IPS-NIHi7 (cell line): Measurements from ENCODE around the gene GPC5.
"Not testable (repeated sequence)": the region's sequence is repeated elsewhere in the genome, so short reads cannot be mapped to it uniquely, and the experiment has no call there.

Experiments used
- DNase-seq: peaks from one replicate; pipeline ENCODE4 v3.0.0; 2012; ENCODE audit warnings: mixed read lengths; ENCODE audit errors: extremely low spot score

GPC5 gene

DNA sequence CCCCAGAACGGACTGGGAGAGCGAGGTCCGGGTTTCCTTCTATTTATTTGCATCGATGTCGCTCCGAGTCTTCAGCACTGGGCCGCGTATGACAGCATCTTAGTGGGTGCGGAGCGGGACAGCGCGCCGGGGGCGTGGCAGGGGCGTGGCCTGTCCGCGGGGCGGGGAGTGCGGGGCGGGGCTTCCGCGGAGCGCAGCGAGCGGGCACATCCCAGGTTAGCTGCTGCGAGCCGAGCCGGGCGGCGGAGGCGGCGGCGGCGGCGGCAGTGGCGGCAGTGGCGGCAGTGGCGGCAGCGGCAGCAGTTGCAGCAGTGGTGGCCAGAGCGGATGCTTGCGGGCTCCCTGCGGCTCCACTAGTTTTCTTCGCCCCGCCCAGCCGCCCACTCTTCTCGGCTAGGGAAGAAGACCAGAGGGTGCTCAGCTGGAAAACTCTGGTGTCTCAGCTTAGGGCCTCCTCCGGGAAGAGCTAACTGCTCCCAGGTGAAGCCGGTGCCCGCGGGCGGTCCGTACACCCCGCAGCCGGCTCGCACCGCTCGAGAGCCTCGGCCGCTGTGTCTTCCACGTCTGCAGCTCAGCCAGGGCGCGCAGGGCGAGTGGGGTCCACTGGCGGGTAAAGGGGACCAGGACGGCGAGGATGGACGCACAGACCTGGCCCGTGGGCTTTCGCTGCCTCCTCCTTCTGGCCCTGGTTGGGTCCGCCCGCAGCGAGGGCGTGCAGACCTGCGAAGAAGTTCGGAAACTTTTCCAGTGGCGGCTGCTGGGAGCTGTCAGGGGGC is at the start of gene GPC5:
Gene GPC5 (plus strand): TSS at position 209 of the 776 bp plus-strand sequence.
- peak; percentile 96 for DNase-seq

DNA sequence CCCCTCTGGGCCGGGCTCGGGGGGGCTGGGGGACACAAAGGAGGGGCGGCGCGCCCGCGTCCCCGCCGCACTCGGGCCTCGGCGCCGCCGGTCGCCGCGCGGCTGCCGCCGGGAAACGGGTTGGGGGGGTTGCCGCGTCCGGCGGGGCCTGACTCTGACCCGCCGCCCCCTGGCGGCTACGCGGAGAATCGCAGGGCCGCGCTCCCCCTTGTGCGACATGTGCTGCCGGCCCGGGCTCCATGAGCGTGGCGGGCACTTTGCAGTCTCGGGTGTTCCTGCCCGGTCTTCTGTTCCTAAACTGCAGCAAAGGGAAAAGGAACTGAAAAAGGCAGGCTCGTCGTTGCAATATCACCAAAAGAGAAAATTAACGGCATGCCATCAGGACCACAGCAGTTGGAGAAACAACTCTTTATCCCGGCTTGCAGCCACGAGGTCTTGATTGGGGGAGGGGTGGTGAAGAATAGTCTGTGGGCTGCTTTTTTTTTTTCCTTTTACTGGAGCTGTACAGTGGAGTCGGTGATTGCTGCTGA is 49.5 kb upstream of the GPC5 start:
- DNase-seq: peak; percentile 84

DNA sequence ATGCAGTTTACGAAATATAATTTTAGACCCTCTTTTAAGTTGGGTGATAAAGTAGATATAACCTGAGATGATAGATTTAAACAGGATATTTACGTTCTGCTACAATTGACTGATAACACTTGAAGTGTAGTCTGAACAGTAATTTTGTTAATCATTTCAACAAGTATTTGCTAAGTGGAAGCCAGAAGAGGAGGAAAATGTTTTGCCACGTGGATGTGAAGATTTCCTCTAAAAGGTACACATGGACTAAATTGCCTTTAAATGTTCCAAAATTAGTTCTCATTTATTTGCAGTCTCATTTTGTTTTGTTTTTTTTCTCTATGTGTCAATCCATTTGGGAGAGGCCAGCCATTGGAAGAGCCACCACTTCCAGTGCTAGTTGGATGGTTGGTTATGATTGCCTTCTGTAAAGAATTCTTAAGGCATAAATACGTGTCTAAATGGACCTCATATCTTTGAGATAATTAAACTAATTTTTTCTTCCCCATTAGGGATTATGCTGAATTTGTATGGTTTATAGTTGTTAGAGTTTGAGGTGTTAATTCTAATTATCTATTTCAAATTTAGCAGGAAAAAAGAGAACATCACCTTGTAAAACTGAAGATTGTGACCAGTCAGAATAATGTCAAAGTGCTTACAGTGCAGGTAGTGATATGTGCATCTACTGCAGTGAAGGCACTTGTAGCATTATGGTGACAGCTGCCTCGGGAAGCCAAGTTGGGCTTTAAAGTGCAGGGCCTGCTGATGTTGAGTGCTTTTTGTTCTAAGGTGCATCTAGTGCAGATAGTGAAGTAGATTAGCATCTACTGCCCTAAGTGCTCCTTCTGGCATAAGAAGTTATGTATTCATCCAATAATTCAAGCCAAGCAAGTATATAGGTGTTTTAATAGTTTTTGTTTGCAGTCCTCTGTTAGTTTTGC is 48.2 kb upstream of the GPC5 start:
- DNase-seq: no peak

- DNase-seq: no peak
Measured at GRCh38 chr13:91351123-91351522, 47.3 kb upstream of the GPC5 start.

DNA sequence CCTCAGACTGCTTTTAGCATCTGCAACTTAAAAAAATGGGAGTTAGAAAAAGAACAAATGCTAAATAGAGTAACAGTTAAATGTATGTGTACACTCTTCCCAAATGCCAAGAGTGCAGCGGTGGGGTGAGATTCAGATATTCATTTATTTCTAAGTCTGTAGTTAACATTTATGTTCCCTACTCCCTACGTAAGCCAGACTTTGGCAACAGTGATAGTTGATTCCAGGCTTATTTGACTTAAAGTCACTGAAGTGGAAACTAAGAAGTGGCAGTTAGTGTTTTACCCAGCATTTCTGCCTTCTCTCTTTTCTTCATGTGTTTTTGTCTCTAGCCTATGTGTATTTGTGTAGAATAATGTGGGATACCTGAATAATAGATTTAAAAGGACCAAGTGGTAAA is 46.4 kb upstream of the GPC5 start:
- DNase-seq: no peak

DNA sequence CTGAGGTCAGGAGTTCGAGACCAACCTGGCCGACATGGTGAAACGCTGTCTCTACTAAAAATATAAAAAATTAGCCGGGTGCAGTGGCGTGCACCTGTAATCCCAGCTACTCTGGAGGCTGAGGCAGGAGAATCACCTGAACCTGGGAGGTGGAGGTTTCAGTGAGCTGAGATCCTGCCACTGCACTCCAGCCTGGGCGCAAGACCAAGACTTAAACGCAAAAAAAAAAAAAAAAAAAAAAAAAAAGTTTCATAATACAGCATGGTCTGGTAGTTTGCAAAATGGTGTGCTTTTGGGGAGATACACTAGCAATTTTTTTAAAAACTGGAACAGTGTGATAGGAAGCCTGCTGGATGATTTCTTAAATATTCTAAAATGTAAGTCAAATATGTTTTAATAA is 45.5 kb upstream of the GPC5 start:
- DNase-seq: not testable (repeated sequence)

DNA sequence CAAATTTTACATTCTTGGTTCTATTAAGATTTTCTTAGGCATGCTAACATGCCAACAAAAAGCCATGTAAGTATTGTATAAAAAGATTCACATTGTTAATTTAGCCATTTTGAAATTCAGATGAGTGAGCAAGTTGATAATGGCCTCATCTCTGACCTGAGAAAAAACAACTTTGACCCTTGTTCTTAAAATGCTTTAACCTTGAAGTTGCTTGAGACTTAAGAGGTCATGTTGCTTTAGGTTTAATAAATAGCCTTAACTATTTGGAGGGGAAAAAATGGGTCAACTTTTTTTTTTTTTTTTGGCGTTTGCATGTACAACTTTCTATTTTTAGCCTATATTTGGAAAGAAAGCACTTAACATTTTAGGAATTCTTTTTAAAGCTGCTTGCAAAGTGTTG is 44.9 kb upstream of the GPC5 start:
- no peak for DNase-seq

- no peak for DNase-seq
Measured at GRCh38 chr13:91355099-91355825, 43.2 kb upstream of the GPC5 start.

GRCh38 chr13:91355826-91356710 is 42.4 kb upstream of the GPC5 start:
- no peak for DNase-seq

GRCh38 chr13:91356919-91357612 is 41.4 kb upstream of the GPC5 start:
- DNase-seq: no peak

GRCh38 chr13:91357613-91358386 is 40.6 kb upstream of the GPC5 start:
- DNase-seq: no peak

- DNase-seq: no peak
Measured at GRCh38 chr13:91358387-91358782, 40.0 kb upstream of the GPC5 start.

DNA sequence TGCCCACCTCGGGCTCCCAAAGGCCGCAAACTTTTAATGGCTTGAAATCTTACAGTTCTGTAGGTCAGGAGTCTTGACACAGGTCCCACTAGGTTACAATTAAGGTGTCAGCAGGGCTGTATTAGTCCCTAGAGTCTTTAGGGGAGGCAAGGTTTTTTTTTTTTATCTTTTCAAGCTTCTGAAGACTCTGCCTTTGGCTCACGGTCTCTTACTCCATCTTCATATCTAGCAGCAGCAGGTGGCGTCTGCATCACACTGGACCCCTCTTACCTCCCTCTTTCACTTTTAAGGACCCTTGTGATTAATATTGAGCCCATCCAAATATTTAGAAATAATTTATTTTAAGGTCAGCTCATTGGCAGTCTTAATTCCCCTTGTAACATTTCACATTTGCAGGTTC is 39.3 kb upstream of the GPC5 start:
- no peak for DNase-seq

- DNase-seq: no peak
Measured at GRCh38 chr13:91359631-91360030, 38.8 kb upstream of the GPC5 start.

GRCh38 chr13:91360246-91360751 is 38.1 kb upstream of the GPC5 start:
- DNase-seq: no peak

DNA sequence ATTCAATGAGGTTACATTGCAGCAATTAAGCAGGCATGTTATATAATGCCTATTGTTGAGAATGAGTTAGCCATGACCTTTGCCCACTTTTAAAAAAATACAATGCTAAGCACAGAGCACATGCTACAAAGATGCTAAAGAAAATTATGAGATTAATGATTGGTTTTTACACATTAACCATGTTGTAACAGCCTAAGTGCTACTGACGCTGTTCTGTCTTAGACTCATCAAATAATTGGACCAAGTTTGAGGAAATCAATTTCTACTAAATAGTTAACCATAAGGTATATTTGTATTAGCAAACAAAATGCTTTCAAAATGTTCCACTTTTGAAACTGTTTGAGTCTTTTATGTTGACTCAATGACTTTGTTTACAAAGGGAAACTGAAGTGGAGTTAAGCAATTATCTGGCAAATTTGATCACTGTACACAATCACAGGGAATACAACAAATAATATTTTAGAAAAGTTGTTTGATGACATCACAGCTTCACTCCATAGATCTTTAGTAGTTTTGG is 36.6 kb upstream of the GPC5 start:
- no peak for DNase-seq

DNA sequence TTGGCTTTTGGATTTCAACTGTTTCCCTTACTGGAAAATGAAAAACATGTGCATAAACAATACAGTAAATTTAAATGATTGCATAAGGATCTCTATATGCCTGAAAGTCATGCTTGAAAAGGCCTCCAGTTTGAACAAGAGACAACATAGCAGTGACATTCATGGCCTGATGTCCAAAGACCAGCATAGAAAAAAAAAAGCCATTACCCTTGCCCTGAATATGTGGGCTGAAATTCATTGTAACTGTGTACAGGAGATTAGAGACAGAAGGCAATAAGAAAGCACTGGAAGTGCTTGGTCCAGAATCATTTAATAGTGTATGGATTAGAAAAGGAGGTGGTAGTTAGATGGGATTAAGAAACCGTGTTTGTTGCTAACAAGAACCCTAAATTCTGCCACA is 35.5 kb upstream of the GPC5 start:
- DNase-seq: no peak

- DNase-seq: no peak
Measured at GRCh38 chr13:91368101-91368500, 30.3 kb upstream of the GPC5 start.
